ENCODE measurements around the gene PRCC. TPM values are rescaled to one million over a fixed set of nuclear protein-coding genes. Genes with fewer than 3 reads are reported as not detected.

Gene PRCC
- total and polyA plus RNA-seq, 2 of the 13 experiments (the other 11 are each of a cell fraction or from before 2014, with no cell fraction given) = 24.2 to 40.5 TPM

- no peak for TF ChIP-seq ZNF251 (CRISPR knock-in tag; IDR thresholded peaks at IDR 0.05)
- TF ChIP-seq PCBP2 (optimal IDR thresholded peaks at IDR 0.05; ENCODE audit: low read depth, low read length, poor library complexity, severe bottlenecking) = no peak
- TF ChIP-seq, protein P1, sequence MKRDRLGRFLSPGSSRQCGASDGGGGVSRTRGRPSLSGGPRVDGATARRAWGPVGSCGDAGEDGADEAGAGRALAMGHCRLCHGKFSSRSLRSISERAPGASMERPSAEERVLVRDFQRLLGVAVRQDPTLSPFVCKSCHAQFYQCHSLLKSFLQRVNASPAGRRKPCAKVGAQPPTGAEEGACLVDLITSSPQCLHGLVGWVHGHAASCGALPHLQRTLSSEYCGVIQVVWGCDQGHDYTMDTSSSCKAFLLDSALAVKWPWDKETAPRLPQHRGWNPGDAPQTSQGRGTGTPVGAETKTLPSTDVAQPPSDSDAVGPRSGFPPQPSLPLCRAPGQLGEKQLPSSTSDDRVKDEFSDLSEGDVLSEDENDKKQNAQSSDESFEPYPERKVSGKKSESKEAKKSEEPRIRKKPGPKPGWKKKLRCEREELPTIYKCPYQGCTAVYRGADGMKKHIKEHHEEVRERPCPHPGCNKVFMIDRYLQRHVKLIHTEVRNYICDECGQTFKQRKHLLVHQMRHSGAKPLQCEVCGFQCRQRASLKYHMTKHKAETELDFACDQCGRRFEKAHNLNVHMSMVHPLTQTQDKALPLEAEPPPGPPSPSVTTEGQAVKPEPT (CRISPR knock-in tag; IDR thresholded peaks at IDR 0.05; ENCODE audit: low read depth) = peak; percentile 90
- TF ChIP-seq MTA1 (CRISPR knock-in tag; IDR thresholded peaks at IDR 0.05; ENCODE audit: borderline replicate concordance) = peak; percentile 76; the same call in 1 of the 2 replicates
- TF ChIP-seq POLR2A (IDR thresholded peaks at IDR 0.05; ENCODE audit: insufficient read depth in 1 of 2, low read depth in 2 of 2, low read length in 2 of 2) = peak; percentile 66 to 85
- TF ChIP-seq, protein P2, sequence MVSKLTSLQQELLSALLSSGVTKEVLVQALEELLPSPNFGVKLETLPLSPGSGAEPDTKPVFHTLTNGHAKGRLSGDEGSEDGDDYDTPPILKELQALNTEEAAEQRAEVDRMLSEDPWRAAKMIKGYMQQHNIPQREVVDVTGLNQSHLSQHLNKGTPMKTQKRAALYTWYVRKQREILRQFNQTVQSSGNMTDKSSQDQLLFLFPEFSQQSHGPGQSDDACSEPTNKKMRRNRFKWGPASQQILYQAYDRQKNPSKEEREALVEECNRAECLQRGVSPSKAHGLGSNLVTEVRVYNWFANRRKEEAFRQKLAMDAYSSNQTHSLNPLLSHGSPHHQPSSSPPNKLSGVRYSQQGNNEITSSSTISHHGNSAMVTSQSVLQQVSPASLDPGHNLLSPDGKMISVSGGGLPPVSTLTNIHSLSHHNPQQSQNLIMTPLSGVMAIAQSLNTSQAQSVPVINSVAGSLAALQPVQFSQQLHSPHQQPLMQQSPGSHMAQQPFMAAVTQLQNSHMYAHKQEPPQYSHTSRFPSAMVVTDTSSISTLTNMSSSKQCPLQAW (CRISPR knock-in tag; IDR thresholded peaks at IDR 0.05) = peak; percentile 98
- peak; percentile 95 for TF ChIP-seq NR2C2 (CRISPR knock-in tag; IDR thresholded peaks at IDR 0.05; ENCODE audit: borderline replicate concordance)
- TF ChIP-seq CBFB (CRISPR knock-in tag; IDR thresholded peaks at IDR 0.05) = peak; percentile 38; the same call in 1 of the 2 replicates
- peak; percentile 83 for TF ChIP-seq PHF5A (CRISPR knock-in tag; IDR thresholded peaks at IDR 0.05; ENCODE audit: low read depth, unreplicated experiment)
- 0 out of 2 replicates have a peak, but pooled peaks have one; percentile 83 for TF ChIP-seq CAMTA2 (CRISPR knock-in tag; IDR thresholded peaks at IDR 0.05; ENCODE audit: borderline replicate concordance)
- TF ChIP-seq FOXA1 (IDR thresholded peaks at IDR 0.05) = no peak
- no peak for TF ChIP-seq FOXA1 (CRISPR knock-in tag; IDR thresholded peaks at IDR 0.05)
- peak; percentile 78 for TF ChIP-seq MEIS2 (CRISPR knock-in tag; IDR thresholded peaks at IDR 0.05)
- TF ChIP-seq, protein P3, sequence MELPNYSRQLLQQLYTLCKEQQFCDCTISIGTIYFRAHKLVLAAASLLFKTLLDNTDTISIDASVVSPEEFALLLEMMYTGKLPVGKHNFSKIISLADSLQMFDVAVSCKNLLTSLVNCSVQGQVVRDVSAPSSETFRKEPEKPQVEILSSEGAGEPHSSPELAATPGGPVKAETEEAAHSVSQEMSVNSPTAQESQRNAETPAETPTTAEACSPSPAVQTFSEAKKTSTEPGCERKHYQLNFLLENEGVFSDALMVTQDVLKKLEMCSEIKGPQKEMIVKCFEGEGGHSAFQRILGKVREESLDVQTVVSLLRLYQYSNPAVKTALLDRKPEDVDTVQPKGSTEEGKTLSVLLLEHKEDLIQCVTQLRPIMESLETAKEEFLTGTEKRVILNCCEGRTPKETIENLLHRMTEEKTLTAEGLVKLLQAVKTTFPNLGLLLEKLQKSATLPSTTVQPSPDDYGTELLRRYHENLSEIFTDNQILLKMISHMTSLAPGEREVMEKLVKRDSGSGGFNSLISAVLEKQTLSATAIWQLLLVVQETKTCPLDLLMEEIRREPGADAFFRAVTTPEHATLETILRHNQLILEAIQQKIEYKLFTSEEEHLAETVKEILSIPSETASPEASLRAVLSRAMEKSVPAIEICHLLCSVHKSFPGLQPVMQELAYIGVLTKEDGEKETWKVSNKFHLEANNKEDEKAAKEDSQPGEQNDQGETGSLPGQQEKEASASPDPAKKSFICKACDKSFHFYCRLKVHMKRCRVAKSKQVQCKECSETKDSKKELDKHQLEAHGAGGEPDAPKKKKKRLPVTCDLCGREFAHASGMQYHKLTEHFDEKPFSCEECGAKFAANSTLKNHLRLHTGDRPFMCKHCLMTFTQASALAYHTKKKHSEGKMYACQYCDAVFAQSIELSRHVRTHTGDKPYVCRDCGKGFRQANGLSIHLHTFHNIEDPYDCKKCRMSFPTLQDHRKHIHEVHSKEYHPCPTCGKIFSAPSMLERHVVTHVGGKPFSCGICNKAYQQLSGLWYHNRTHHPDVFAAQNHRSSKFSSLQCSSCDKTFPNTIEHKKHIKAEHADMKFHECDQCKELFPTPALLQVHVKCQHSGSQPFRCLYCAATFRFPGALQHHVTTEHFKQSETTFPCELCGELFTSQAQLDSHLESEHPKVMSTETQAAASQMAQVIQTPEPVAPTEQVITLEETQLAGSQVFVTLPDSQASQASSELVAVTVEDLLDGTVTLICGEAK (IDR thresholded peaks at IDR 0.05) = peak; percentile 93
- TF ChIP-seq, protein P3 (CRISPR knock-in tag; IDR thresholded peaks at IDR 0.05) = peak; percentile 78
- TF ChIP-seq TAF1 (CRISPR knock-in tag; IDR thresholded peaks at IDR 0.05) = peak; percentile 77
- TF ChIP-seq ZNF292 (CRISPR knock-in tag; IDR thresholded peaks at IDR 0.05; ENCODE audit: borderline replicate concordance, low read depth) = no peak; the same call in 1 of the 2 replicates
- peak; percentile 79 for TF ChIP-seq SALL1 (CRISPR knock-in tag; IDR thresholded peaks at IDR 0.05)
These were observed 26.4 kb upstream of the PRCC start, which contains the start of gene MRPL24 (continued) for GRCh38 chr1:156740741-156741480.
